SK-N-SH (cell line): ENCODE results near the gene ATP8A1. TPM values are rescaled to one million over a fixed set of nuclear protein-coding genes. Genes with fewer than 3 reads are reported as not detected.

Experiments used
- CTCF ChIA-PET: fragments of 300-600, 350-600 bp; formaldehyde crosslinking; extraction: SDS; loops from one replicate; lab custom pipeline; 2021; lab: Yijun Ruan, JAX
- POLR2A ChIA-PET: fragments of 350-600 bp; sonication (Branson Sonifier 250); formaldehyde crosslinking; extraction: SDS; loops from one replicate; lab custom pipeline; 2020; ENCODE audit warnings: antibody characterized with exemption, inconsistent platforms; lab: Yijun Ruan, JAX
- DNase-seq: peaks from one replicate; pipeline ENCODE4 v3.0.0; 2012
- H2AFZ ChIP-seq: fragments of 200-600 bp; sonication (generic); 2 replicates; pipeline ENCODE4 v1.8.1; 2016; ENCODE audit warnings: antibody characterized with exemption, mild to moderate bottlenecking, low read depth
- H3F3A ChIP-seq: fragments of 200-600 bp; sonication (generic); replicated peaks from 2 replicates; pipeline ENCODE3; 2016; ENCODE audit warnings: antibody characterized with exemption, mild to moderate bottlenecking; ENCODE audit not compliant: insufficient read depth
- H3K27ac ChIP-seq, 2 experiments: fragments of 200-500 bp in 1 of 2; fragments of 200-600 bp in 1 of 2; sonication (Bioruptor generic) in 1 of 2; sonication (generic), shearing (Covaris generic) in 1 of 2; 2 replicates each; pipeline versions ENCODE4 v1.5.1 to v1.6.1; 2014 to 2016; ENCODE audit warnings: low read depth in 2 of 2, inconsistent platforms in 1 of 2, low read length in 1 of 2, mild to moderate bottlenecking in 1 of 2, mixed read lengths in 1 of 2
- H3K27me3 ChIP-seq: fragments of 200-600 bp; sonication (generic), shearing (Covaris generic); 2 replicates; pipeline ENCODE4 v1.6.1; 2016; ENCODE audit warnings: mixed run types; ENCODE audit not compliant: insufficient read depth
- H3K36me3 ChIP-seq, 2 experiments: fragments of 200-500 bp in 1 of 2; fragments of 200-600 bp in 1 of 2; sonication (Bioruptor generic) in 1 of 2; sonication (generic) in 1 of 2; replicated peaks in 1 of 2; 2 replicates each; pipeline versions ENCODE3 to v1.5.1; 2014 to 2016; ENCODE audit warnings: low read length in 1 of 2, mild to moderate bottlenecking in 1 of 2; ENCODE audit not compliant: insufficient read depth in 2 of 2, control insufficient read depth in 1 of 2
- H3K4me1 ChIP-seq, 2 experiments: fragments of 200-500 bp in 1 of 2; fragments of 200-600 bp in 1 of 2; sonication (Bioruptor generic) in 1 of 2; sonication (generic), shearing (Covaris generic) in 1 of 2; 2 replicates each; pipeline versions ENCODE4 v1.5.1 to v1.6.1; 2014 to 2016; ENCODE audit warnings: low read depth in 1 of 2, low read length in 1 of 2, mixed run types in 1 of 2; ENCODE audit not compliant: insufficient read depth in 2 of 2, control insufficient read depth in 1 of 2
- H3K4me2 ChIP-seq: fragments of 200-600 bp; sonication (generic), shearing (Covaris generic); 2 replicates; pipeline ENCODE4 v1.6.1; 2017; ENCODE audit warnings: mixed run types
- H3K4me3 ChIP-seq, 2 experiments: fragments of 200-500 bp in 1 of 2; fragments of 200-600 bp in 1 of 2; sonication (Bioruptor generic) in 1 of 2; sonication (generic), shearing (Covaris generic) in 1 of 2; 2 replicates each; pipeline versions ENCODE4 v1.5.1 to v1.8.1; 2014 to 2016; ENCODE audit warnings: low read depth in 2 of 2, inconsistent platforms in 1 of 2, low read length in 1 of 2, mild to moderate bottlenecking in 1 of 2, mixed read lengths in 1 of 2, moderate library complexity in 1 of 2
- H3K79me2 ChIP-seq: fragments of 200-600 bp; sonication (generic); 2 replicates; pipeline ENCODE4 v1.8.1; 2017; ENCODE audit warnings: mild to moderate bottlenecking; ENCODE audit not compliant: insufficient read depth
- H3K9ac ChIP-seq: fragments of 200-600 bp; sonication (generic); 2 replicates; pipeline ENCODE4 v1.6.1; 2017; ENCODE audit warnings: mixed run types
- H3K9me2 ChIP-seq: fragments of 200-600 bp; sonication (generic); 2 replicates; pipeline ENCODE4 v1.6.1; 2017; ENCODE audit warnings: mixed run types
- H3K9me3 ChIP-seq: fragments of 200-600 bp; sonication (generic); 2 replicates; pipeline ENCODE4 v1.6.1; 2017; ENCODE audit warnings: mixed run types, mild to moderate bottlenecking, moderate library complexity
- H4K20me1 ChIP-seq: fragments of 200-600 bp; sonication (generic); 2 replicates; pipeline ENCODE4 v1.6.1; 2017; ENCODE audit warnings: mild to moderate bottlenecking, mixed run types; ENCODE audit not compliant: insufficient read depth
- CHD2 ChIP-seq: fragments of 150-350 bp; IDR thresholded peaks from 2 replicates; pipeline ENCODE4 v1.6.1; 2018; ENCODE audit warnings: low read length; ENCODE audit not compliant: partially characterized antibody
- ELF1 ChIP-seq: IDR thresholded peaks from 2 replicates; pipeline ENCODE4 v1.4.0; 2012
- EP300 ChIP-seq, 2 experiments: IDR thresholded peaks; 2 replicates each; pipeline versions ENCODE4 v1.4.0 to v1.6.1; 2012; ENCODE audit warnings: borderline replicate concordance in 1 of 2, low read depth in 1 of 2, low read length in 1 of 2
- EZH2phosphoT487 ChIP-seq: fragments of 200-600 bp; sonication (generic); IDR thresholded peaks from 2 replicates; pipeline ENCODE4 v1.6.1; 2017; ENCODE audit warnings: low read depth, mixed run types, mild to moderate bottlenecking, antibody characterized with exemption, moderate library complexity, borderline replicate concordance
- FOXJ3 ChIP-seq: sonication (generic); formaldehyde crosslinking; IDR thresholded peaks from 2 replicates; pipeline ENCODE4 v1.5.1; 2020; ENCODE audit warnings: mild to moderate bottlenecking, missing genetic modification reagents
- FOXM1 ChIP-seq: IDR thresholded peaks from 2 replicates; pipeline ENCODE4 v1.4.0; 2012; ENCODE audit warnings: low read depth, mild to moderate bottlenecking
- IRF3 ChIP-seq: fragments of 150-350 bp; IDR thresholded peaks from 2 replicates; pipeline ENCODE4 v1.6.1; 2016; ENCODE audit warnings: mild to moderate bottlenecking, low read depth, low read length
- NRF1 ChIP-seq: IDR thresholded peaks from 2 replicates; pipeline ENCODE4 v1.6.1; 2012; ENCODE audit warnings: low read depth, mild to moderate bottlenecking, low read length
- POLR2AphosphoS5 ChIP-seq: IDR thresholded peaks from 2 replicates; pipeline ENCODE4 v1.6.1; 2012; ENCODE audit warnings: low read depth, low read length
- RCOR1 ChIP-seq: fragments of 150-350 bp; IDR thresholded peaks from 2 replicates; pipeline ENCODE4 v1.6.1; 2017; ENCODE audit warnings: antibody characterized with exemption, low read length
- RFX5 ChIP-seq: IDR thresholded peaks from 2 replicates; pipeline ENCODE4 v1.6.1; 2012; ENCODE audit warnings: mild to moderate bottlenecking, improper control_type of control experiment, low read length
- RXRA ChIP-seq: IDR thresholded peaks from 2 replicates; pipeline ENCODE4 v1.4.0; 2012; ENCODE audit warnings: low read depth, mild to moderate bottlenecking, borderline replicate concordance
- ZBTB33 ChIP-seq: IDR thresholded peaks from 2 replicates; pipeline ENCODE4 v1.4.0; 2012; ENCODE audit warnings: low read depth, borderline replicate concordance
- WGBS: methylation state at CpG from one replicate; pipeline ENCODE4 v1.1.6; 2017; ENCODE audit warnings: low lambda C conversion rate; 5-methylcytosine and 5-hydroxymethylcytosine counted together
- polyA plus RNA-seq, 3 experiments: library from polyadenylated mRNA; depleted of rRNA; stranded (reverse); fragments of >200 nt; gene quantifications; 2 replicates each; pipeline ENCODE4 v1.2.3, GENCODE V29; 2012
- TF ChIP-seq, protein P1 (sequence below): IDR thresholded peaks from 2 replicates; pipeline ENCODE4 v1.4.0; 2012; ENCODE audit warnings: low read depth
- TF ChIP-seq, protein P2 (sequence below): fragments of 150-350 bp; IDR thresholded peaks from 2 replicates; pipeline ENCODE4 v1.6.1; 2017; ENCODE audit warnings: antibody characterized with exemption, low read length, low read depth, borderline replicate concordance
- TF ChIP-seq, protein P3 (sequence below): IDR thresholded peaks from 2 replicates; pipeline ENCODE4 v1.6.1; 2012; ENCODE audit warnings: mild to moderate bottlenecking, low read depth, low read length, moderate library complexity

The ATP8A1 gene
- polyA plus RNA-seq, 1 of the 3 experiments (the other 2 are of a cell fraction), result 0.38 TPM

- H3K4me3 ChIP-seq, result no peak overlapping the region
- CTCF ChIA-PET, result interaction anchor here (1.0 kb wide), 1 partner anchor 8 kb away, joined by 3 read pairs; no protein-coding TSS in a partner anchor
- H3K36me3 ChIP-seq, result no peaks in the 10 kb centered on the region
- H4K20me1 ChIP-seq, result no peaks in the 10 kb centered on the region
- no peaks in the 10 kb centered on the region for H3K27me3 ChIP-seq
- no peaks in the 10 kb centered on the region for H3K9me3 ChIP-seq
- no peak overlapping the region for H2AFZ ChIP-seq
- 60% methylated on average over 3 of the region's 3 CpGs for WGBS
- DNase-seq, result no peak
- no peaks in the 10 kb centered on the region for H3F3A ChIP-seq
- POLR2A ChIA-PET, result no interaction called here
- no peaks in the 10 kb centered on the region for H3K9me2 ChIP-seq
- H3K4me1 ChIP-seq, result no peaks in the 10 kb centered on the region; a peak in 1 of 4 replicates
- no peak overlapping the region for H3K4me2 ChIP-seq
- TF ChIP-seq CHD2 (no peak), EP300 (IDR thresholded peaks at IDR 0.05; ENCODE audit: borderline replicate concordance in 1 of 2, low read depth in 1 of 2, low read length in 1 of 2) (no peak), NRF1 (no peak), FOXJ3 (no peak), POLR2AphosphoS5 (no peak), EZH2phosphoT487 (no peak), RCOR1 (no peak), ZBTB33 (no peak), IRF3 (no peak), FOXM1 (no peak), ELF1 (no peak), RXRA (no peak), RFX5 (no peak)
- TF ChIP-seq, protein P1, sequence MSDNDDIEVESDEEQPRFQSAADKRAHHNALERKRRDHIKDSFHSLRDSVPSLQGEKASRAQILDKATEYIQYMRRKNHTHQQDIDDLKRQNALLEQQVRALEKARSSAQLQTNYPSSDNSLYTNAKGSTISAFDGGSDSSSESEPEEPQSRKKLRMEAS, result no peak
- TF ChIP-seq, protein P2, sequence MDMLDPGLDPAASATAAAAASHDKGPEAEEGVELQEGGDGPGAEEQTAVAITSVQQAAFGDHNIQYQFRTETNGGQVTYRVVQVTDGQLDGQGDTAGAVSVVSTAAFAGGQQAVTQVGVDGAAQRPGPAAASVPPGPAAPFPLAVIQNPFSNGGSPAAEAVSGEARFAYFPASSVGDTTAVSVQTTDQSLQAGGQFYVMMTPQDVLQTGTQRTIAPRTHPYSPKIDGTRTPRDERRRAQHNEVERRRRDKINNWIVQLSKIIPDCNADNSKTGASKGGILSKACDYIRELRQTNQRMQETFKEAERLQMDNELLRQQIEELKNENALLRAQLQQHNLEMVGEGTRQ, result no peak
- TF ChIP-seq, protein P3, sequence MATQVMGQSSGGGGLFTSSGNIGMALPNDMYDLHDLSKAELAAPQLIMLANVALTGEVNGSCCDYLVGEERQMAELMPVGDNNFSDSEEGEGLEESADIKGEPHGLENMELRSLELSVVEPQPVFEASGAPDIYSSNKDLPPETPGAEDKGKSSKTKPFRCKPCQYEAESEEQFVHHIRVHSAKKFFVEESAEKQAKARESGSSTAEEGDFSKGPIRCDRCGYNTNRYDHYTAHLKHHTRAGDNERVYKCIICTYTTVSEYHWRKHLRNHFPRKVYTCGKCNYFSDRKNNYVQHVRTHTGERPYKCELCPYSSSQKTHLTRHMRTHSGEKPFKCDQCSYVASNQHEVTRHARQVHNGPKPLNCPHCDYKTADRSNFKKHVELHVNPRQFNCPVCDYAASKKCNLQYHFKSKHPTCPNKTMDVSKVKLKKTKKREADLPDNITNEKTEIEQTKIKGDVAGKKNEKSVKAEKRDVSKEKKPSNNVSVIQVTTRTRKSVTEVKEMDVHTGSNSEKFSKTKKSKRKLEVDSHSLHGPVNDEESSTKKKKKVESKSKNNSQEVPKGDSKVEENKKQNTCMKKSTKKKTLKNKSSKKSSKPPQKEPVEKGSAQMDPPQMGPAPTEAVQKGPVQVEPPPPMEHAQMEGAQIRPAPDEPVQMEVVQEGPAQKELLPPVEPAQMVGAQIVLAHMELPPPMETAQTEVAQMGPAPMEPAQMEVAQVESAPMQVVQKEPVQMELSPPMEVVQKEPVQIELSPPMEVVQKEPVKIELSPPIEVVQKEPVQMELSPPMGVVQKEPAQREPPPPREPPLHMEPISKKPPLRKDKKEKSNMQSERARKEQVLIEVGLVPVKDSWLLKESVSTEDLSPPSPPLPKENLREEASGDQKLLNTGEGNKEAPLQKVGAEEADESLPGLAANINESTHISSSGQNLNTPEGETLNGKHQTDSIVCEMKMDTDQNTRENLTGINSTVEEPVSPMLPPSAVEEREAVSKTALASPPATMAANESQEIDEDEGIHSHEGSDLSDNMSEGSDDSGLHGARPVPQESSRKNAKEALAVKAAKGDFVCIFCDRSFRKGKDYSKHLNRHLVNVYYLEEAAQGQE, result no peak
- H3K27ac ChIP-seq, result no peak overlapping the region
- no peaks in the 10 kb centered on the region for H3K79me2 ChIP-seq
- no peak overlapping the region for H3K9ac ChIP-seq
These were observed 198.2 kb downstream of the ATP8A1 start for GRCh38 chr4:42458657-42459056.
